ENCODE measurements around the gene GMEB2.
"Not testable (repeated sequence)": the region's sequence is repeated elsewhere in the genome, so short reads cannot be mapped to it uniquely, and the experiment has no call there.

GMEB2 gene

DNA sequence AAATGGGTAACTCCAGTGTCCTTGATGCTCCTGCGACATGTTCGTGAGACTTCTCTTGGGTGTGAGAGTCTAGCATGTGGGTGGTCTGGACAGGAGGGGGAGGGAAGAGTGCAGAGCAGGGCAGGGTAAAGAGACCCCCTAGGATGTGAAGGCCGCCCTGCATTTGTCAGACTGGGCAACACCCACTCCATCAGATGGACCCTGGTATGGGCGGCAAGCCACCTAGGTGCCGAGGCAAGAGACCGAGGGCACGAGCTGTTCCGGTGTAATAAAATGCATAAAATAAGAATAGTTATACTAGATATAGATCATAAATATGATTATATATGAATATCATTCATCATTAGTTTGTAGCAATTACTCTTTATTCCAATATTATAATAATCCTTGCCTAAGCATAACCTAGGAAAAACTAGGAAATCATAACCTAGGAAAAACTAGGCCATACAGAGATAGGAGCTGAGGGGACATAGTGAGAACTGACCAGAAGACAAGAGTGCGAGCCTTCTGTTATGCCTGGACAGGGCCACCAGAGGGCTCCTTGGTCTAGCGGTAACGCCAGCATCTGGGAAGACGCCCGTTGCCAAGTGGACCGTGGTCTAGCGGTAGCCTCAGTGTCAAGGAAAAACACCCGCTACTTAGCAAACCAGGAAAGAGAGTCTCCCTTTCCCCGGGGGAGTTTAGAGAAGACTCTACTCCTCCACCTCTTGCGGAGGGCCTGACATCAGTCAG lies 12.9 kb downstream of the GMEB2 start:
- DNase-seq (ENCODE audit: low read depth), result not testable (repeated sequence)

DNA sequence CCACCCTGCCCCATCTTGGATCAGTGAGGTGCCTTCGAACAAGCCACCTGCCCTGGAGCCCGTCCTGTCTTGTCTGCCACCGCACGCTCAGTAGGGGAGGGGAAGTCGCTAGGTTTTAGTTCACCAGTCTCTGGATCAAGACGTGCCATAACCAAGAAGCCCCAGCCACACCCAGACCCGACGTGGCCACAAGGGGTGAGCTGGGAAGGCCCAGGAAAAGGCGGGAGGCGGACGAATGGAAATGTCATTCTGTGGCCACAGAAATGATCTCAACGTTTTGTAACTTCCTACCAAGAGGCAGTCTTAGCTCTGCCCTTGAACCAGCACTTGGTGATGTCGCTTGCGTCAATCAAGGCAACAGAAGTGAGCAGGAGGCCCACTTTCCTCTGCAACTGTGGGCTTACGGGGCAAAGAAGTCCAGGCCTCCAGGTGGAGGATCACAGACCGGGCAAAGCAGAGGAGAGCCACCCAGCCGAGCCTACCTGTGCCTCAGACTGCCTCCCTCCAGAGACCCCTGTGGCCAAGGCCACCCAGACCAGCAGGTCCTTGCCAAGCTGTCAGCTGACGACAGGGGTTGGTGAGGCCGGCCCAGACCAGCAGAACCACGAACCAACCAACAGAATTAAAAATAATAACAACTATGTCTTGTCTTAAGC lies 14.5 kb downstream of the GMEB2 start:
- no peak for DNase-seq (ENCODE audit: low read depth)

DNA sequence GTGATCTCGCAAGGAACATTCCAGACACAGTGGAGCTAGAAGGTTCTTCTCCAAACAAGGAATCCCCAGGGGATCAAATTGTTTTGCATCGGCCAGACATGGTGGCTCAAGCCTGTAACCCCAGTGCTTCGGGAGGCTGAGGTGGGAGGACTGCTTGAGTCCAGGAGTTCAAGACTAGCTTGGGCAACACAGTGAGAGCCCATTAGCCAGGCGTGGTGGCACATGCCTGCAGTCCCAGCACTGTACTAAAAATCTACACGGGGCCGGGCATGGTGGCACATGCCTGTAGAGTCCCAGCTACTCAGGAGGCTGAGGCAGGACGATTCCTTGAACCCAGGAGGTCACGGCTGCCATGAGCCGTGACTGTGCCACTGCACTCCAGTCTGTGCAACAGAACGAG lies 15.3 kb downstream of the GMEB2 start:
- no peak for DNase-seq (ENCODE audit: low read depth)

DNA sequence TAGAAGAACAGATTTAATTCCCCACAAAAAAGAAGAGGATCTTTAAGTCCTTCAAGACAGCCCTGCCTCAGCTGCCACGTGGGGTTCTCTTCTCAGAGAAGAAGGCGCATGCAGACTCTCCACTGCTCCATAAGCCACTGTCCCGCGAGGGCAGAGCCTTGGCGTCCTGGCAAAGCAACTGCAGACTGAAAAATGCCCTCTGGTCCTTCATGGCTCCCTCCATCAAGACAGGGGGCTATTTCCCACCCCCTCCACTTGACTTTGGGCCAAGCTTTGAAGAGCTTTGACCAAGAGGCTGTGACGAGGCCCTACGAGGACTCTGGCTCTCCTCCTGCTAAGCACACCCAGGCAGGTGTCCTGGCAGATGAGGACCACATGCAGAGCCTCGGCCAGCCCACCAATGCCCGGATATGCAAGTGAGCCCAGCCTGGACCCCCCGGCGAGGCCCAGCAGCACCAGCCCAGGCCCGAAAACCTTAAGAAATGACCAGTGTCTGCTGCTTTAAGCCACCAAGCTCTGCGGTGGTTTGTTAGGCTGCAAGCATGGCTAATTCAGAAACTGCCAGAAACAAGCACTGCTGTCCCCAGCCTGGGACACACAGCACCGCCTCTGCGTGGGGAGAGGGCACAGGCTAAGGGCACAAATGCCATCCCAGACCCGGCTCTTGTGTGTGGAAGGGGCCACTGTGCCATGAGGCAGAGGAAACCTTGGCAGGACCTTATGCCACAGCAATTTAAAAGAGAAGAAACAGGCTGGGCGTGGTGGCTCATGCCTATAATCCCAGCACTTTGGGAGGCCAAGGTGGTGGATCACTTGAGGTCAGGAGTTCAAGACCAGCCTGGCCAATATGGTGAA lies 16.1 kb downstream of the GMEB2 start:
- no peak for DNase-seq (ENCODE audit: low read depth)

DNA sequence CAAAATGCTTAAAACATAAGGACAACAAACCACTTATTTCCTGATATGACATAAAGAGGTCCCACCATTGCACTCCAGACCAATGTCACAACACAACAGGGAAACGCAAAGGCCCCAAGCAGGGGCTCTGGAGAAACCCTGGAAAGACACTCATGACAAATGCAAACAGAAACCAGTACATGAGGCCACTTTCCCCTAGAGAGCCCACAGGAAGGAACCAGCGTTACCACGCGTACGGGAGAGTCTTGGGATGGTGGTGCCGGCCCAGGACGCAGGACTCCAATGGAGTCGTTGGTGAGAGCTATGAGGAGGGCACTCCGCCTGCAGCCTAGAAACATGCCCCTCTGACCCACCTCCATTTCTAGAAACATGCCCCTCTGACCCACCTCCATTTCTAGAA lies 20.2 kb downstream of the GMEB2 start:
- no peak for DNase-seq (ENCODE audit: low read depth)

DNA sequence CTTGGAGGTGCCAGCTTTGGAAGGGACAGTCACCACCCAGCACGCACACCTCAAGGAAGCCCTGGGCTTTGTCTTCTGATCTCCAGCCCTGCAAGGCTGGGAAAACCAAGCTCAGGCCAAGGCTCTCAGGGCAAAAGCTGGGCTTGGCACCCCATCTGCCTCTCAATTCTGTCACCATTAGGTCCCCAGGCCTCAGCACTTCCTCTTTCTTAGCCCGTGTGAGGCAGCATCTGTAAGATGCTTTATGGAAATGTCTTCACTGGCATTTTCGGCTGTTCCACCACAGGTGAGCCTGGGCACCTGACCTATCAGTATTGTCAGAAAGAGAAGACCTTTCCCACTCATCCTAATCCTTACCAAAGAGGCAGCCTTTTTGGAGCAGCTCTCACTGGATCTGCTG lies 24.6 kb downstream of the GMEB2 start:
- no peak for DNase-seq (ENCODE audit: low read depth)

DNA sequence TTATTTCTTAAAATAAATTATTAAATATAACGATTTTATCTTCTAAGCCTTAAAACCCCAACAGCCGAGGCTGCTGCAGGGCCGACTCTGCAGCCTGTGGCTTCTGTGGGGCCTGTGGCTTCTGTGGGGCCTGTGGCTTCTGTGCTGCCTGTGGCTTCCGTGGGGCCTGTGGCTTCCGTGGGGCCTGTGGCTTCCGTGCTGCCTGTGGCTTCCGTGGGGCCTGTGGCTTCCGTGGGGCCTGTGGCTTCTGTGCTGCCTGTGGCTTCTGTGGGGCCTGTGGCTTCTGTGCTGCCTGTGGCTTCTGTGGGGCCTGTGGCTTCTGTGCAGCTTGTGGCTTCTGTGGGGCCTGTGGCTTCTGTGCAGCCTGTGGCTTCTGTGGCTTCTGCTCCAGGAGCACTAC lies 25.2 kb downstream of the GMEB2 start:
- not testable (repeated sequence) for DNase-seq (ENCODE audit: low read depth)

DNA sequence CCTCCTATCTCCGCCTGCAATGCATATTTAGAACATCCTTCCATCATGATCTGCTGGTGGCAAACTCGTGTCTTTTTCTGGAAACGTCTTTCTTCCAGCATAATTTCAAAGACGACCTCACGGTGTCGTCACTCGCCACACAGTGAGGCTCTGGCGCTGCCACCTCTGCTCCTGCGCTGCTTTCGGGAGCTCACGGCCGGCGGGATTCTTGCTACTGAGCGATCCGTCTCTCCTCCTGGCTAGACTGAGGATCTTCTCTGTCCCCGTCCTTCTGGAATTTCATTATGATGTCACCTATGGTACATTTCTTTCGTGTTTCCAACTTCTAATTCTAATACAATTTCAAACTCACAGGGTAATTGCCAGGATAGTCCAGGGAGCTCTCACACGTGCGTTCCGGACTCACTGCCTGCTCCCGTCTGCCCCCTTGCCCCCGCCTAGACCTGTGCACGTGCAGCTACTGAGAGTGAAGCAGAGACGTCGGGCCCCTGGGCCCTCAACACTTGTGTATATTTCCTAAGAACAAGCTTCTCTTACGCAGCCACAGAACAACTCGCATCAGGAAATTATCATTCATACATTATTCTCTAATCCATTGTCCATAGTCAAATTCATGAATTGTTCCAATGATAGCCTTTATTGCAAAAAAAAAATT lies 27.4 kb downstream of the GMEB2 start:
- no peak for DNase-seq (ENCODE audit: low read depth)

DNA sequence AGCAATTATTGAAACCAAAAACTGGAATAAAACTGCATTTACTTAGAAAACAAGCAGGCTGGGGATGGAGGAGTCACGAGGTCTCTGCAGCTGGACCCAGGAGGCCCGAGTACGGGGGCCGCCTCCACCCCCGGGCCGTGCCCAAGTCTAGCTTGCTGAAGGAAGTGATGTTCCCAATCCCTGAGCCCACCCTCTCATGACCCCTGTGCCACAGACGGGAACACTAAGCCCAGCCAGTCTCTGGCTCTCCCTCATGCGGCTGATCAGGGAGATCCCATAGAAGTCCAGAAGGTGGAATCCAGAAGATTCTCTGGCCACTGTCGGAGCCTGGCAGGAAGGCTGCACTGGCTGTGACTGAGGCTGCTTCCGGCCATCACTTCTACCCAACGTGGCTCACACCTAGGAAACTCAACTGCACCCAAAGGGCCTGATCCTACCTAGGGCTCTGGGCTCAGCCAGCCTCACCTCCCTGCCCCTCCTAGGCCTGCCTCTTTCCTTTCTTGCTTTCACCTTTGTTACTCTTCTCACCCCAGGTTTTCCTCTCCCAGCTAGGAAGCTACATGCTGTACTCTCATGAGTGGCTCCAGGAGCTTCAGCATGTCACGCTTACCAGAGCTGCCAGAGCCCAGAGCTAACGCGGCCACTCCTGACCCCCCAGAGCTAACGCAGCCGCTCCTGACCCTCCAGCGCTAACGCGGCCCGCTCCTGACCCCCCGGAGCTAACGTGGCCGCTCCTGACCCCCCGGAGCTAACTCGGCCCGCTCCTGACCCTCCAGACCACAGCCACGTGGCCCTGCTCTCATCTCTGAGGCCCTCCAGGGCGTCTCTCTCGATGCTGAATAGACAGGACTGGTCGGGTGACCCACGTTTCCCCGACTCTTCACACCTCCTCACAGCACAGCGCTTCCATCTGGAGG lies 28.2 kb downstream of the GMEB2 start:
- no peak for DNase-seq (ENCODE audit: low read depth)

DNA sequence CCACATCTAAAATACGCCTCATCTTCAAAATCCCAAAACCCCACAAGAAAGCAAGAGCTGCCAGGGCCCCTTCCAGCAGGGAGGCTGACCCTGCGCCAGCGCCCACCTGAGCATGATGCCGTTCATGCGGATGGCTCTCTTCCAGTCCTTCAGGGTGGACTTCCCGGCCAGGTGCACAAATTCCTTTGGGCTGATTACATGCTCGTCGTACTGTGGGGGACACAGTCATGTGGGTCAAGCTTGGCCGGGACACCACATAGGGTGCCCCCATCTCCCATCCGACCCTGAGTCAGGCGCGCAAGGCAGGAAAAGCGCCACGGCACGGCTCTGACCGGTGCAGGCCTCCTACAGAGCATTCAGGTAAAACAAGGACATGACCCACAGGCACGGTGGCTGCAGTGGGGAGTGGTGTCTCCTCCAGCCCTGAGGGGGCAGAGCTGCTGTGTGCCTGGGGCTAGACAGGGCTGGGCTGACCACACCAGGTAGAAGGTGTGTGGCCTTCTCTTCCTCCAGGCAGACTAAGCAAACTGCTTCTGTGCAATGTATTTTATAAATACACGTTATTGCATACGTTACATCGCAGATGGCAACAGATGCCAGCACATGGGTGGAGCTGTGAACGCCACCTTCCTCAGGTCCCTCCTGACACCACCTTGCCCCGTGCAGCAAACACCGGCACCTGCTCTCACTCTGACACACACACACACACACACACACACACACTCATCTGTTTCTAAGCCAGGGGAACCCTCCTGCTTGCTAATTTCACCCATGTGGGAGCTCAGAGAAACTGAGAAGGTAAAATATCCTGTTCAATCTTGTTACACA lies 29.0 kb downstream of the GMEB2 start:
- DNase-seq (ENCODE audit: low read depth), result no peak

DNA sequence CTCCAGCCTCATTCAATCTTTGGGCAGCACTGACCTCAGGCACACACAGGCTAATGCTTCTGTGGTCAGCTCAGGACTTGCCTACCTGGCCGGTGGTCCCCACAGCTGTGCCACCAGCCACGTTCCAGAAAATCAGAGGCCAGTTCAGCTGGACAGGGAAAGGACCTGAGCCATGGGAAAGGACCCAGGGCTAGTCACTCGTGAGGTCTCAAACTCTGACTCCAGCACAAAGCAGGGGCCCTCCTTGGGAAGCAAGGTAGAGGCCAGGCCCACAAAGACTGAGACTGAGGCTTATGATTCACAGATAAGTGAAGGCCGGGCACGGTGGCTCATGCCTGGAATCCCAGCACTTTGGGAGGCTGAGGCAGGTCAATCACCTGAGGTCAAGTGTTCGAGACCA lies 30.5 kb downstream of the GMEB2 start:
- DNase-seq (ENCODE audit: low read depth), result no peak

DNA sequence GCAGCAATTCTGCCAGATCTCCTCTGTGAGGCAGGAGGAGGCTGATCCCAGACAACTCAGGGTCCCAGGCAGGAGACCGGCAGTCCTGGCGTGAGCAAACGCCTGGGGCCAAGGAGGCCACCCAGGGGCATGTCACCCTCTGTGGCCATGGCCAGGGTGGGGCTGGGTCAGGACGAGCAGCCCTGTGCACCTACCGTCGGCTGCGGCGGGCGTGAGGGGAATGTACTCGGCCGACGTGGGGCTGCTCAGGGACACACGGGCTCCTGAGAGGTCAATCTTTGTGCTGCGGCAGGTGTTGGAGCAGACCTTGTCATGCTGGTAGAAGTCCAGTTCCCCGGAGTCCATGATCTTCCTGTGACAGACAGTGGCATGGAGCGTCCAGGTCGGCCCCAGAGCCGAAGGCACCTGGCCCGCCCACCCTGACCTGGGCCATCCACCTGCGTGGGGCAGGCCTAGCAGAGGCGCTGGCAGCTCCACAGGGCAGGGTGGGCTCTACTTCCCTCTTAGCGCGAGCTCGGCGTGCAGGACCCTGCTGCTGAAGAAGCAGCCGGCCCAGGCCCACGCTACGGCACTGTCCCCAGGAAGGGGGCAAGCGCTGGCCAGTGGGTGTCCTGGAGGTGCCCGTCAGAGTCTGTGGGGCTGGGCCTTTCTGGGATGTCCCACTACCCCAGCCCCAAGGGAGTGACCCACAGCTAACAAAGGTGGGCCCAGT lies 31.3 kb downstream of the GMEB2 start:
- no peak for DNase-seq (ENCODE audit: low read depth)

DNA sequence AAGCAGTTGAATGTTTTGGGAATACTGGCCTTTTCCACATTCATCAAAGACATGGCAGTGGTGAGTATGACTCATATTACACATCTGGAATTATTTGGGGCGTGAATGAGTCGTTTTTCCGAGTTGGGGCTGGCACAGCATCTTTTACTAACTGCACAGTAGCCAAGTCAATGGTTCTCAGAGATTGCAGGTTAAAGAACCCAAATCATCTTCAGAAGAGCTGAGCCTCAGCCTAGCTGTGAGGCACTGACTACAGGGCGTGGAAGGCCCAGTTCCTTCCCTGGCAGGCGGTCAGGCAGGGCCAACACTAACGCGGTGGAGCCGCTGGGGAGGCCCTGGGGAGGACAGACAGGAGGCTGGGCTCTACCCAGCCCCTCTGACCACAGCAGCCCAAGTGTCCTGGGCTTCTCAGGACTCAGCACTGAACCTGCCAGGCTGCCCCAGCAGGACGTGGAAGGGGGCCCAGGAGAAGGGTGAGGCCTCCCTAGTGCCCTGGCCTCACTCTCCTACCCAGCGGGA lies 32.8 kb downstream of the GMEB2 start:
- peak; percentile 84 for DNase-seq (ENCODE audit: low read depth)

DNA sequence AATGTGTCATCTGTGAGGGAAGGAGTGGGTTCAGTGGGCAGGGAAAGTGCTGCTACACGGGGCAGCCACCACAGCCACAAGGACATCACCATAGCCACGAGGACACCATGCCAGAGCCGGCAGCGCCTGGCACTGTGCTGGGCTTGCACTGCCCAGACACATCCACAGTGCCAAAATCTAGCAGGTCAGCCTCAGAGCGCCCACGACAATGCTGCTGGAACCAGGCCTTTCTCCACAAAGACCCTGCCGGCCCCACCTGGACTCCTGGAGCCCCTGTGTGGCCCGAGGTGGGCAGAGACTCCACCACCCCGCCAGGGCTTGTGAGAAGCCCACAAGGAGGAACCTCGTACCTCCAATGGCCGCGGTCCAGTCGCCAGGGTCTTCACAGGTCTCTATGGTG lies 34.2 kb downstream of the GMEB2 start:
- DNase-seq (ENCODE audit: low read depth), result no peak

DNA sequence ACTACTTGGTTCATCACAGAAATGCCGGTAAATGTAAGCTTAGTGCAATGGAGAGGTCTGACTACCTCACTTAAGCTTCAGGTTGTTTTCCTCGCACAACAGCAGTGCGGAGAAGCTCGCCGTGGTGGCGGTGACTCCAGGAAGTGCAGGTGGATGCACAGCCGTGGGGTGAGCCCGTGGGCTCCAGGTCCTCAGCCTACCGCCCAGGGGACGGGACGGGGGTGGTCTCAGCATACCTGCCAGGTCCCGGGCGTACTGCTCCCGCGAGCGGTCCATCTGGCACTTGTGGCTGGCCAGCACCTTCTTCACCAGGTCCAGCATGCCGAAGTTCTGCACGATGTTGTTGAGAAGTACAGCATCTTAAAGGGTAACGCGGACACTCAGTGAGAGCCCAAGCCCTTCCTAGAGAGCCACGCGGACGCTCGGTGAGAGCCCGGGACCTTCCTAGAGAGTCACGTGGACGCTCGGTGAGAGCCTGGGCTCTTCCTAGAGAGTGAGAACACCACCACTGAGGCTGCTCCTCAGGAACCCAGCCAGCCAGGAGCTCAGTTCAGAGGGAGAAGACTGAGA lies 35.0 kb downstream of the GMEB2 start:
- DNase-seq (ENCODE audit: low read depth), result no peak

DNA sequence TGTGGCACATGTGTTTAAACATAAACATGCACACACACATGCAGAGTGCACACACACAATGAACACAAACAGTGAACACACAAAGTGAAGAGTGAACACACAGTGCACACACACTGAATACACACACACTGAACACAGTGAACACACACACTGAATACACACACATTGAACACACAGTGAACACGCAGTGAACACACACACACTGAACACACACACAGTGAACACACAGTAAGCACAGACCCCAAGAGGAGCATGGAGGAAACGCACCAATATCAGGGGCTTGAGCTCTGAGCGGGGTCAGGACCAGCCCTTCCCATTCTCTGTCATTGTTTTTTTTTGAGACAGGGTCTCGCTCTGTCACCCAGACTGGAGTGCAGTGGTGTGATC lies 35.8 kb downstream of the GMEB2 start:
- DNase-seq (ENCODE audit: low read depth), result no peak

DNA sequence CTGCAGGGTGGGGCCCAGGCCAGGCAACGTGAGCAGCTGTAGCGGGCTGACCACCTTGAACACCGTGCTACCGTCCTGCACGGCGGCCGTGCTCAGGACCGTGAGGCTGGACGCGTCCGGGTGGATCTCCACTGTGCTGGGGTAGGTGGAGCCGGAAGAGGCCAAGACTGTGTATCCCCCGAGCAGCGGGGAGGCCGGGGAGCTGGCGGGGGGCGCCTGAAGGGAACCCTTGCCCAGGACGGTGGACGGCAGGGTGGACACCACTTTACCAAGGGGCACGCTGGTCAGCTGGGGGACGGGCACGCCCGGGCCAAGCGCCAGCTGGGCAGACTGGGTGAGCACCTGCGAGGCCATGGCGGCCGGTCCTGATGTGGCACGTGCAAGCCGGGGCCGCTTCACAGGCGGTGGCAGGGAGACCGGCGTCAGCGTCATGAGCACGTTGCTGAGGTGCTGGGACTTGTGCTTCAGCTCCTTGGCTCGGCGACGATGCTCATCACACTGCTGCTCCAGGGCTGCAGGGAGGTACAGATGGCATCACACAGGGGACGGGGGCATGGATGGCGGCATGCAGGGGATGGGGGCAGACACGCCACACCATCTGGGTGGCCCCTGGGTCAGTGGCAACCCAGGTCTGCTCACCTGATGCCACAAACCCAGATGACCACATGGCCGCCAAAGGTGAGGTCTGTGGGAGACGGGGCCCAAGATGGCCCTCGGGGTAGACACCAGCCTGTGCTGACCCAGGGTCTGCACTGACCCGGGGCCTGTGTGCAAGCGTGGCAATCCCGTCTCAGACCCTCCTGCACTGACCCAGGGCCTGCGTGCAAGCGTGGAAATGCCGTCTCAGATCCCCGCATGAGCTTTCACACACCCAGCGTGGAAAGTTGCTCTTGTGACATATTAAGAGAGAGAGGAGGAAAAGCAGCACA lies 36.4 kb downstream of the GMEB2 start:
- no peak for DNase-seq (ENCODE audit: low read depth)

Measured in fibroblast of gingiva (primary cell).